OCI-LY7 (cell line): ENCODE data around the gene EPHA8. TPM values are rescaled to one million over a fixed set of nuclear protein-coding genes. Genes with fewer than 3 reads are reported as not detected.

ENCODE experiments used
- BruUV-seq: library from RNA; stranded (reverse); fragments of 400-500 nt; replicated peaks from 2 replicates; lab custom pipeline; 2021; lab: Mats Ljungman, UMichigan
- CTCF ChIA-PET: fragments of 300-600 bp; sonication (Branson Sonifier 250); formaldehyde crosslinking; loops from one replicate; lab custom pipeline; 2022; ENCODE audit warnings: antibody characterized with exemption; ENCODE audit not compliant: unreplicated experiment; lab: Charles Lee
- POLR2A ChIA-PET: fragments of 300-600 bp; sonication (Branson Sonifier 250); formaldehyde crosslinking; loops from one replicate; lab custom pipeline; 2022; ENCODE audit warnings: antibody characterized with exemption; lab: Charles Lee
- DNase-seq: peaks from one replicate; pipeline ENCODE4 v3.0.0-alpha.2; 2015; ENCODE audit warnings: low spot score
- H2AFZ ChIP-seq: fragments of 200-600 bp; sonication (generic), shearing (Covaris generic); 2 replicates; pipeline ENCODE4 v1.6.1; 2014; ENCODE audit warnings: mild to moderate bottlenecking, antibody characterized with exemption, low read length, moderate library complexity
- H3K27ac ChIP-seq: fragments of 200-600 bp; sonication (generic); 2 replicates; pipeline ENCODE4 v1.5.1; 2014; ENCODE audit warnings: mixed run types, low read depth, mild to moderate bottlenecking, moderate library complexity, low read length, inconsistent platforms; ENCODE audit not compliant: poor library complexity, severe bottlenecking
- H3K36me3 ChIP-seq: fragments of 200-600 bp; sonication (generic); 2 replicates; pipeline ENCODE4 v1.6.1; 2014; ENCODE audit warnings: mild to moderate bottlenecking, antibody characterized with exemption, low read length, moderate library complexity, mixed read lengths; ENCODE audit not compliant: insufficient read depth
- H3K4me1 ChIP-seq: fragments of 200-600 bp; sonication (generic); 2 replicates; pipeline ENCODE4 v1.5.1; 2014; ENCODE audit warnings: mild to moderate bottlenecking, low read length; ENCODE audit not compliant: insufficient read depth, poor library complexity, severe bottlenecking
- H3K4me2 ChIP-seq: fragments of 200-600 bp; sonication (generic); 2 replicates; pipeline ENCODE4 v1.6.1; 2014; ENCODE audit warnings: mild to moderate bottlenecking, low read length
- H3K4me3 ChIP-seq: fragments of 200-600 bp; sonication (generic); 2 replicates; pipeline ENCODE4 v1.5.1; 2014; ENCODE audit warnings: mild to moderate bottlenecking, low read depth, low read length; ENCODE audit not compliant: poor library complexity, severe bottlenecking
- H3K79me2 ChIP-seq: fragments of 200-600 bp; sonication (generic); 2 replicates; pipeline ENCODE4 v1.6.1; 2016; ENCODE audit warnings: low read depth, mild to moderate bottlenecking, low read length, moderate library complexity, mixed read lengths; ENCODE audit not compliant: insufficient read depth
- H3K9me2 ChIP-seq: fragments of 200-600 bp; sonication (generic); 2 replicates; pipeline ENCODE4 v1.6.1; 2016; ENCODE audit warnings: mild to moderate bottlenecking, low read length, mixed read lengths; ENCODE audit not compliant: insufficient read depth
- H3K9me3 ChIP-seq: fragments of 200-600 bp; sonication (generic); 2 replicates; pipeline ENCODE4 v1.6.1; 2014; ENCODE audit warnings: mild to moderate bottlenecking, mixed run types, low read length, mixed read lengths
- H4K20me1 ChIP-seq: fragments of 200-600 bp; sonication (generic); 2 replicates; pipeline ENCODE4 v1.6.1; 2014; ENCODE audit warnings: mild to moderate bottlenecking, antibody characterized with exemption, low read length, moderate library complexity, mixed read lengths; ENCODE audit not compliant: insufficient read depth
- CTCF ChIP-seq: fragments of 200-600 bp; sonication (generic); conservative IDR thresholded peaks from 2 replicates; pipeline ENCODE4 v1.5.1; 2014; ENCODE audit warnings: mild to moderate bottlenecking, antibody characterized with exemption, low read length, moderate library complexity, mixed read lengths
- EZH2phosphoT487 ChIP-seq: fragments of 200-600 bp; sonication (generic); IDR thresholded peaks from 2 replicates; pipeline ENCODE4 v1.6.1; 2018; ENCODE audit warnings: low read depth, borderline replicate concordance, mild to moderate bottlenecking, mixed run types, antibody characterized with exemption, low read length, moderate library complexity, mixed read lengths
- intact Hi-C: fragments of 100-400 bp; cut with micrococcal nuclease; formaldehyde crosslinking; loops from one replicate; pipeline ENCODE4 v1.10.0; 2022; ENCODE audit not compliant: unreplicated experiment
- total RNA-seq, 2 experiments: library from RNA; depleted of rRNA in 1 of 2; stranded (reverse); fragments of >200 nt in 1 of 2; shearing (Covaris generic) in 1 of 2; gene quantifications; 2 replicates each; pipeline ENCODE4 v1.2.3, GENCODE V29; 2014 to 2022

Gene EPHA8
- total RNA-seq, 2 experiments from 2014 or later: not detected

DNA sequence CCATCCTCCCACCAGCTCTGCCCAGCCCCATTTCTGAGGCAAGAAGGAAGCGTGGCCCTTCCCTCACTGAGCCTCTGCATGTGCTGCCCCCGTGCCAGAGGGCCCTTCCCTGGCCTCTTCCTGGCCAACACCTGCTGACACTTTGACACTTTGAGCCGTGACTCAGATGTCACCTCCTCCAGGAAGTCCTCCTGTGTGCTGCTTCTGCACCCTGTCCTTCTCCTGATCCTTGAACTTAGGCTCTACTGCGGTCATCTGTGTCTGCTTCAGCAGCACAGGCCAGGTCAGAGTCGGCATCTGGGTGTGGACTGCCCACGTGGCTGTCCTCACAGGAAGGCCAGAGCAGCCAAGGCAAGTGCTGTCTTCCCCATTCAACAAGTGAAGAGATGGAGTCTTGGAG lies 19.6 kb upstream of the EPHA8 start:
- BruUV-seq: no TSS peak
- Histone ChIP-seq H3K9me2 (no peaks in the 10 kb centered on the region), H2AFZ (no peak overlapping the region), H3K4me1 (peaks cover 17% of the 10 kb centered on the region), H3K4me2 (no peak overlapping the region), H3K4me3 (no peak overlapping the region), H3K27ac (no peak overlapping the region), H3K9me3 (no peaks in the 10 kb centered on the region), H3K36me3 (no peaks in the 10 kb centered on the region), H4K20me1 (no peaks in the 10 kb centered on the region), H3K79me2 (no peaks in the 10 kb centered on the region)
- ChIA-PET POLR2A (no interaction called here), CTCF (no interaction called here)
- TF ChIP-seq CTCF: no peak
- no peak for TF ChIP-seq EZH2phosphoT487
- intact Hi-C loops: no loop called here
- no peak for DNase-seq

GRCh38 chr1:22544606-22545005 lies 18.7 kb upstream of the EPHA8 start:
- Histone ChIP-seq H3K79me2 (no peaks in the 10 kb centered on the region), H4K20me1 (no peaks in the 10 kb centered on the region), H3K4me3 (no peak overlapping the region), H3K36me3 (no peaks in the 10 kb centered on the region), H3K4me2 (no peak overlapping the region), H3K9me3 (no peaks in the 10 kb centered on the region), H3K27ac (no peak overlapping the region), H2AFZ (no peak overlapping the region), H3K4me1 (peaks cover 7% of the 10 kb centered on the region), H3K9me2 (no peaks in the 10 kb centered on the region)
- ChIA-PET CTCF (no interaction called here), POLR2A (no interaction called here)
- DNase-seq: no peak
- intact Hi-C loops: no loop called here
- no peak for TF ChIP-seq EZH2phosphoT487
- no peak for TF ChIP-seq CTCF
- BruUV-seq: no TSS peak

DNA sequence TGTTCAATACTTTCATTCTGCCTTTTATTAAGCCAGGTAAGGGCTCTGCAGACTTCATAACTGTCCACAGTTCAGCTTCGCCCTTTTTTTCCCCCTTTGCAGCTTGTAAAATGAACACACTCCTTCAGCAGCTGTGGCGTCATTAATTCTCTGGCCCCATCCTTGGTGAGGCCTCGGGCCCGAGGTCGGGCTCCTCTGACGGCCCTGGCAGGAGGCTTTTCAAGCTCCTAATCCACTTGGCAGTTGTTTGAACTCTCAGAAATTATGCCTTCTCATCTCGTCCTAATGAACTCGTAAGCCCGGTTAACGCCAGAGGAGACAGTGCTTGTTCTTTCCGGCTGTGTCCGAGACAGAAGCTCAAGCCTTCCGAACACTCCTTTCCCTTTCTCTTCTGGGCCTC lies 18.1 kb upstream of the EPHA8 start:
- Histone ChIP-seq H3K4me3 (no peak overlapping the region), H3K9me3 (no peaks in the 10 kb centered on the region), H2AFZ (no peak overlapping the region), H4K20me1 (no peaks in the 10 kb centered on the region), H3K79me2 (no peaks in the 10 kb centered on the region), H3K36me3 (no peaks in the 10 kb centered on the region), H3K4me2 (no peak overlapping the region), H3K4me1 (peaks cover 2% of the 10 kb centered on the region), H3K9me2 (no peaks in the 10 kb centered on the region), H3K27ac (no peak overlapping the region)
- TF ChIP-seq EZH2phosphoT487: no peak
- no peak for TF ChIP-seq CTCF
- intact Hi-C loops: no loop called here
- no TSS peak for BruUV-seq
- ChIA-PET CTCF (no interaction called here), POLR2A (no interaction called here)
- DNase-seq: no peak
